Cardiac muscle cell (in vitro differentiated cells and primary cell): ENCODE data around the gene TMIGD3. TPM values are rescaled to one million over a fixed set of nuclear protein-coding genes. Genes with fewer than 3 reads are reported as not detected.

Source experiments
- DNase-seq, 2 donors: peaks; one replicate each; pipeline versions ENCODE4 v3.0.0 to v3.0.0-alpha.2; 2010 to 2017; ENCODE audit warnings: low read depth in 1 of 2, low spot score in 1 of 2
- H3K27ac ChIP-seq: fragments of 200-600 bp; sonication (generic); 2 replicates; pipeline ENCODE4 v1.5.1; 2016
- H3K27me3 ChIP-seq: fragments of 200-600 bp; sonication (generic); 2 replicates; pipeline ENCODE4 v1.6.0; 2016; ENCODE audit warnings: control low read depth
- H3K36me3 ChIP-seq: fragments of 200-600 bp; sonication (generic); 2 replicates; pipeline ENCODE4 v1.5.1; 2016; ENCODE audit warnings: control low read depth
- H3K4me1 ChIP-seq: fragments of 200-600 bp; sonication (generic); 2 replicates; pipeline ENCODE4 v1.8.1; 2017; ENCODE audit warnings: low read depth, mild to moderate bottlenecking, mixed run types
- H3K4me3 ChIP-seq: fragments of 200-600 bp; sonication (generic); 2 replicates; pipeline ENCODE4 v1.5.1; 2016; ENCODE audit warnings: mild to moderate bottlenecking
- H3K9me3 ChIP-seq: fragments of 200-600 bp; sonication (generic); 2 replicates; pipeline ENCODE4 v1.5.1; 2017; ENCODE audit warnings: low read depth, mild to moderate bottlenecking, control low read depth
- polyA plus RNA-seq: library from polyadenylated mRNA; unstranded; fragments of >200 nt; fragmentation: Nextera tagmentation; extraction: Ambion mirVana; gene quantifications from 2 replicates; pipeline ENCODE4 v1.2.1, GENCODE V29; 2016
- total RNA-seq: library from RNA; depleted of rRNA; stranded (reverse); fragments of >200 nt; gene quantifications from 2 replicates; pipeline ENCODE4 v1.2.3, GENCODE V29; 2016
- TF ChIP-seq, protein P1 (sequence below): IDR thresholded peaks from 2 replicates; pipeline ENCODE4 v1.5.1; 2012; ENCODE audit warnings: low read depth, mild to moderate bottlenecking, low read length

The TMIGD3 gene
- total and polyA plus RNA-seq, 2 experiments from 2014 or later = not detected

DNA sequence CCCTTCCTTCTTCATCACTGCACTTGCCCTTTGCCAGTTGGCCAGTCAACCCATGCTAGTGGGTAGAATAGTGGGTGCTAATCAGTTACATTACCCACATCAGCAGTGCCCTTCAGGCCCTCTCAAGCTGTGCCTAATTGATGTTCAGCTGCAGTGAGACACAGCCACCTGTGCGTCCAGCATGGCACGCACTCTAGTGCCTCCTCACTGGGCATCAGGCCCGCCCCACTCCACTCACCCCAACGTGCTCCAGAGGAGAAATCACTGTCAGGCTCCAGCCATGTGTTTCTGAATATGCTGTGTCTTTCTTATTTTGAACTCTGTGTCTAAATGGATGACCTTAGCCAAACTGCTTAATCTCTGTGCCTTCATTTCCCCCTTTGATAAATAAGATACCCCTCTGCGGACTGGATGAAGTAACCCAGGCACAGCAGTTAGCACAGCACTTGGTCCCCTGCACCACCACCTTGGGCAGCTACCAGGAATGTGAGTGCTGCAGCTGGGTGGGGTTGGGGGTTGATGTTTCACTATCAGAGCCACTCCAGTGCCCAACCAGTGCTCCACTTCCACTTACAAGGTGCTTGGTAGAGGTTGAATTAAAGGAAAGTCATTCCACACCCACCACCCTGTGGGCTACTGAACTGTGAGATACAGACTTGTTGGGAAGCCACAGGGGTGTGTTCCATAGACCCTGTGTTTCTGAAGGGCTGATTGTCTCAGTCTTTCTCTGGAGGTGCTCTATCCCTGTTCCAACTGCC is 8.9 kb upstream of the TMIGD3 start:
- no peaks in the 10 kb centered on the region for H3K9me3 ChIP-seq
- H3K27me3 ChIP-seq = no peaks in the 10 kb centered on the region
- TF ChIP-seq, protein P1, sequence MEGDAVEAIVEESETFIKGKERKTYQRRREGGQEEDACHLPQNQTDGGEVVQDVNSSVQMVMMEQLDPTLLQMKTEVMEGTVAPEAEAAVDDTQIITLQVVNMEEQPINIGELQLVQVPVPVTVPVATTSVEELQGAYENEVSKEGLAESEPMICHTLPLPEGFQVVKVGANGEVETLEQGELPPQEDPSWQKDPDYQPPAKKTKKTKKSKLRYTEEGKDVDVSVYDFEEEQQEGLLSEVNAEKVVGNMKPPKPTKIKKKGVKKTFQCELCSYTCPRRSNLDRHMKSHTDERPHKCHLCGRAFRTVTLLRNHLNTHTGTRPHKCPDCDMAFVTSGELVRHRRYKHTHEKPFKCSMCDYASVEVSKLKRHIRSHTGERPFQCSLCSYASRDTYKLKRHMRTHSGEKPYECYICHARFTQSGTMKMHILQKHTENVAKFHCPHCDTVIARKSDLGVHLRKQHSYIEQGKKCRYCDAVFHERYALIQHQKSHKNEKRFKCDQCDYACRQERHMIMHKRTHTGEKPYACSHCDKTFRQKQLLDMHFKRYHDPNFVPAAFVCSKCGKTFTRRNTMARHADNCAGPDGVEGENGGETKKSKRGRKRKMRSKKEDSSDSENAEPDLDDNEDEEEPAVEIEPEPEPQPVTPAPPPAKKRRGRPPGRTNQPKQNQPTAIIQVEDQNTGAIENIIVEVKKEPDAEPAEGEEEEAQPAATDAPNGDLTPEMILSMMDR = no peak
- no peak for DNase-seq
- no peak overlapping the region for H3K27ac ChIP-seq
- H3K4me1 ChIP-seq = peaks cover 13% of the 10 kb centered on the region
- no peaks in the 10 kb centered on the region for H3K36me3 ChIP-seq
- no peak overlapping the region for H3K4me3 ChIP-seq

DNA sequence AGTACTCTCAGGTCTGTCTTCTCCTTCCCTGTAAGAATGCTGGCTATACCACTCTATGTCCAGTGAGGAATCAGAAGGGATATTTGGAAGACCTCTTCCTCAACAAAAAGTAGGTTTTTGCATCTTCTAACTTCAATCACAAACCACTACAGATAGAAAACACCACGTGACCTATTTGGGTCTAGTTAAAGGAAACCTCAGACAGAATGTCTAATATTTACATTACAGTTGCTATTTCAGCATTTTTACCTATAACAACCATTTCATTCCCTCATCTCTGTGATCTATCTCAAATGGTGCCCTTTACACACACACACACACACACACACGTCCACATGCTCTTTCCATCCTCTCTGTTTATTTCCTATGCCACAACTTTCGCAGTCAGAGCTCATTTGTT is 7.9 kb upstream of the TMIGD3 start:
- H3K4me3 ChIP-seq = no peak overlapping the region
- TF ChIP-seq, protein P1 = no peak
- DNase-seq = no peak
- no peaks in the 10 kb centered on the region for H3K27me3 ChIP-seq
- peaks cover 15% of the 10 kb centered on the region for H3K4me1 ChIP-seq
- no peak overlapping the region for H3K27ac ChIP-seq
- no peaks in the 10 kb centered on the region for H3K36me3 ChIP-seq
- no peaks in the 10 kb centered on the region for H3K9me3 ChIP-seq

DNA sequence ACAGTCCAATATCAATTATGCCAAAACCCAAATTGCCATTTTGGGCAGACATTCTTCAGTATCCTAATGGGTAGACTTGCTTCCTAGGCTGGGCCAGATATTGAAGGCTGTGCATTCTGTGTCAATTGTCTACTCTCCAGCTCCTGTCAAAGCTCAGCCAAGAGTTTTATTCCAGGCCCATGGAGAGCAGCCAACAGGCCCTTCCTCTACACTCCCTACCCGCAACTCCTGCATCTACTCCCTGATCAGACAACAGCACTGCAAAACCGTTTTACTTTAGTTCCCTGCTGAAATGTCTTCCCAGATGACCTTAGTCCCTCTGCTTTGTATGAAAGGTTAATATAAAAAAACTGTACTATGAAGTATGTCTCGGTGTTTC is 6.6 kb upstream of the TMIGD3 start:
- Histone ChIP-seq H3K4me1 (peaks cover 11% of the 10 kb centered on the region), H3K27me3 (no peaks in the 10 kb centered on the region), H3K36me3 (no peaks in the 10 kb centered on the region), H3K27ac (no peak overlapping the region), H3K4me3 (no peak overlapping the region), H3K9me3 (no peaks in the 10 kb centered on the region)
- TF ChIP-seq, protein P1 = no peak
- DNase-seq = peak; percentile 14 to 69

DNA sequence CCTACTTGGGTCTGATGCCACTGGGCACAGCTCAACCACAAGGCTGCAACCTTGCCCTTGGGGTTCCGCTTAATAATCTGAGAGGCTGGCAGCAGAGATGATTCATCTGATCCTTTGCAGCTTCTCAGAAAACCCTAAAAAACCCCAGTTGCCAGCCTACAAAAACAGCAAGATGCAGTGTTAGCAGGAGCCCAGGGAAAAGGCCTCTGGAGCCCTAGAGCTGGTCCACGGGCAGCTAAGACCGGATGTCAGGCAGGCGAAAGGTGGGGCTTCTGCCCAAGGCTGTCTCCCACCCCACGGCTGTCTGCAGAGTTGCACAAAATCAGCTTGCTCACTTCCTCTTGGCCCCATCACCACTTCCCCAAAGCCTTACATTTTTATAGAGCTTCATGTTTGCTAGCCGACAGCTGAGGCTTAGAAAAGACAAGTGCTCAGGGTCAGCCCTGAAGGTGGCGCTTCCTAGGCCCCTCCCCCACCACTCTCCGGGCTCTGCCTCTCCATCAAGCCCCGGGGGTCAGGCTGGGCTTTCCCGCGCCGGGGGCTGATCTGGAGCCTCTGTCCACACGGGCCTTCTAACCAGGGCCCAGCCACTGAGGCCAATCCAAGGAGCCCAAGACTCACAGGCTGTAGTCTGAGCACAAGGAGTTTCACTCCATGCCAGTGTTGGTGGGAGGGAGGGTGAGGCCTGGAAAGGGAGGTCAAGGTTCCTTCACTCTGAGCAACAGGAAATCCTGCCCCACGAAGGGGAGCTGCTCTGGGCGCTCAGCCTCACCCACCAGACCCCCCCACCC is 4.2 kb upstream of the TMIGD3 start:
- no peak overlapping the region for H3K4me3 ChIP-seq
- TF ChIP-seq, protein P1 = peak; percentile 6
- peak overlapping the region; percentile 87 for H3K27ac ChIP-seq

DNA sequence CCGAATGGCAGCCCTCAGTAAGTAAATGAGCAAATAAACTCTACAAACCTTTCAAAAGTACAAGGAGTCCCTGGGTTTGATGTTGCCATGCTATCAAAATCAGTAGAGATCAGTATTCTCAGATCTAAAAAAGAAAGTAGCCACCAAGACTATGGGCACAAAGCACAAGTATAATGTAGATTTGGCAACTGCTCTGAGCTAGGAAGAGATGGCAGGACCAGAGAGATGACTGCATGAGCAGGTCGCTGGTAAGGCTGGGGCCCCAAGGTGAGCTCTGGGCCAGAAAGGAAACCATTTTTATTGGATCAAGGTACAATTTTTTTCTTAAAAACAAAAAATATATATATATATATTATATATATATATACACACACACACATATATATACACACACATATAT is 3.1 kb upstream of the TMIGD3 start:
- Histone ChIP-seq H3K36me3 (no peaks in the 10 kb centered on the region), H3K4me1 (peaks cover 11% of the 10 kb centered on the region), H3K27me3 (no peaks in the 10 kb centered on the region), H3K9me3 (no peaks in the 10 kb centered on the region), H3K27ac (no peak overlapping the region), H3K4me3 (no peak overlapping the region)
- no peak for DNase-seq
- TF ChIP-seq, protein P1 = no peak

More for the DNA sequence above, 4.2 kb upstream of the TMIGD3 start:
- H3K36me3 ChIP-seq = no peaks in the 10 kb centered on the region
- H3K27me3 ChIP-seq = no peaks in the 10 kb centered on the region
- DNase-seq = peak; percentile 76 to 86
- H3K4me1 ChIP-seq = peaks cover 11% of the 10 kb centered on the region
- H3K9me3 ChIP-seq = no peaks in the 10 kb centered on the region
